Breast epithelium (tissue), 3 donors: ENCODE measurements around the gene MIEF1.

Source experiments
- POLR2A ChIP-seq: fragments of 450-650 bp; IDR thresholded peaks from one replicate; pipeline ENCODE4 v1.6.1; 2016; ENCODE audit warnings: antibody characterized with exemption, mild to moderate bottlenecking, moderate library complexity
- POLR2AphosphoS5 ChIP-seq, 3 donors: sonication (generic); formaldehyde crosslinking; IDR thresholded peaks; one replicate each; pipeline ENCODE4 v1.6.1; 2017; ENCODE audit warnings: antibody characterized with exemption in 3 of 3
- TF ChIP-seq, protein P1 (sequence below), 3 donors: fragments of 450-650 bp; IDR thresholded peaks; one replicate each; pipeline ENCODE4 v1.5.1; 2016 to 2017; ENCODE audit warnings: antibody characterized with exemption in 3 of 3, mild to moderate bottlenecking in 3 of 3, moderate library complexity in 3 of 3

DNA sequence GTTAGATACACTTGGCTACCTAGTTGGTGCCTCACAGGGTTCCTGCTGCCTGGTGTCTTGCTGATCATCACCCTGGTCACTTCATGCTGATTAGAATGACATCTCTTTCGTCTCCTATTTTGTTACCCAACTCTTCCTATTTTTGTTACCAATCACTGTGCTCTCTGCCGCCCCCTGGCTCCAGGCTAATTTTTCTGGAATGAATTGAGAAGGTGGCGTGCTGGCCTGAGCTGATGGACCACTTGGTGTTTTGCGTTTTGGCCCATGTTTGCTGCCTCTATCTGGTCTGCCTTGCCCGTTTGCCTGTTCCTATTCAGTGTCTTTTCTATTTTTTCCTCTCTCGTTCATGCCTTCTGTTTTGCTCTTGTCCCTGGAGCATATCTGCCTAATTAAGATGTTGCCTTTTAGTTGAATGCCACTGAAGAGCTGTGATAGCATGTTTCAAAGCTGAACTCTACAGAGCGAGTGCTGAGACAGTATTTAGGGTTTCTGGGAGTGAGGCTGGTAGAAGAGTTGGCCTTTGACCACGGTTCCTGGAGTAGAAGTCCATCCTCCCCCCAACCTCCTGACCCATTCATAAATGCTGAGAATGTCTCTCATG is 12.4 kb downstream of the MIEF1 start:
- TF ChIP-seq, protein P1, sequence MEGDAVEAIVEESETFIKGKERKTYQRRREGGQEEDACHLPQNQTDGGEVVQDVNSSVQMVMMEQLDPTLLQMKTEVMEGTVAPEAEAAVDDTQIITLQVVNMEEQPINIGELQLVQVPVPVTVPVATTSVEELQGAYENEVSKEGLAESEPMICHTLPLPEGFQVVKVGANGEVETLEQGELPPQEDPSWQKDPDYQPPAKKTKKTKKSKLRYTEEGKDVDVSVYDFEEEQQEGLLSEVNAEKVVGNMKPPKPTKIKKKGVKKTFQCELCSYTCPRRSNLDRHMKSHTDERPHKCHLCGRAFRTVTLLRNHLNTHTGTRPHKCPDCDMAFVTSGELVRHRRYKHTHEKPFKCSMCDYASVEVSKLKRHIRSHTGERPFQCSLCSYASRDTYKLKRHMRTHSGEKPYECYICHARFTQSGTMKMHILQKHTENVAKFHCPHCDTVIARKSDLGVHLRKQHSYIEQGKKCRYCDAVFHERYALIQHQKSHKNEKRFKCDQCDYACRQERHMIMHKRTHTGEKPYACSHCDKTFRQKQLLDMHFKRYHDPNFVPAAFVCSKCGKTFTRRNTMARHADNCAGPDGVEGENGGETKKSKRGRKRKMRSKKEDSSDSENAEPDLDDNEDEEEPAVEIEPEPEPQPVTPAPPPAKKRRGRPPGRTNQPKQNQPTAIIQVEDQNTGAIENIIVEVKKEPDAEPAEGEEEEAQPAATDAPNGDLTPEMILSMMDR (IDR thresholded peaks at IDR 0.05), result peak; percentile 50 to 68 (median 57)
- TF ChIP-seq POLR2A (no peak), POLR2AphosphoS5 (IDR thresholded peaks at IDR 0.05) (no peak)
